HG02973 (cell line): Measurements from ENCODE around the gene KCMF1.
A peak's percentile ranks its signal among the peaks of the same experiment; 100 is the strongest.

Experiments
- ATAC-seq: cut with Tn5 transposase; IDR thresholded peaks from one replicate; pipeline ENCODE4 v1.9.1; 2021; ENCODE audit warnings: moderate library complexity; ENCODE audit not compliant: unreplicated experiment

KCMF1 gene

GRCh38 chr2:85019121-85019520 is 48.2 kb downstream of the KCMF1 start:
- no peak for ATAC-seq

- no peak for ATAC-seq
Observed at GRCh38 chr2:85022232-85022631, 51.3 kb downstream of the KCMF1 start.

GRCh38 chr2:85024372-85025047 is 53.5 kb downstream of the KCMF1 start:
- no peak for ATAC-seq

GRCh38 chr2:85032621-85033020 is 61.7 kb downstream of the KCMF1 start:
- no peak for ATAC-seq

- ATAC-seq: no peak
Observed at GRCh38 chr2:85033388-85033787, 62.4 kb downstream of the KCMF1 start.

- no peak for ATAC-seq
Observed at GRCh38 chr2:85034158-85034557, 63.2 kb downstream of the KCMF1 start.

- no peak for ATAC-seq
Observed at GRCh38 chr2:85037622-85038021, 66.7 kb downstream of the KCMF1 start.

- no peak for ATAC-seq
Observed at GRCh38 chr2:85042330-85042729, 71.4 kb downstream of the KCMF1 start.

GRCh38 chr2:85048534-85048933 is 77.6 kb downstream of the KCMF1 start:
- no peak for ATAC-seq

GRCh38 chr2:85049236-85049635 is 78.3 kb downstream of the KCMF1 start:
- no peak for ATAC-seq

GRCh38 chr2:85053802-85054201 is 82.8 kb downstream of the KCMF1 start:
- ATAC-seq: no peak

- no peak for ATAC-seq
Observed at GRCh38 chr2:85057226-85057962, 86.4 kb downstream of the KCMF1 start.

GRCh38 chr2:85061896-85062295 is 90.9 kb downstream of the KCMF1 start:
- no peak for ATAC-seq

- no peak for ATAC-seq
Observed at GRCh38 chr2:85062565-85062964, 91.6 kb downstream of the KCMF1 start.

GRCh38 chr2:85063981-85064599 is 93.1 kb downstream of the KCMF1 start:
- ATAC-seq: no peak

- no peak for ATAC-seq
Observed at GRCh38 chr2:85064927-85065577, 94.1 kb downstream of the KCMF1 start.

GRCh38 chr2:85066006-85066740 is 95.2 kb downstream of the KCMF1 start:
- no peak for ATAC-seq

GRCh38 chr2:85066874-85067351 is 96.0 kb downstream of the KCMF1 start:
- ATAC-seq: peak; percentile 56

- ATAC-seq: no peak
Observed at GRCh38 chr2:85071096-85071495, 100.1 kb downstream of the KCMF1 start.

- ATAC-seq: no peak
Observed at GRCh38 chr2:85073033-85073432, 102.1 kb downstream of the KCMF1 start.
